IMR-90 (cell line): Measurements from ENCODE around the gene ATP8B3. TPM values are rescaled to one million over a fixed set of nuclear protein-coding genes. Genes with fewer than 3 reads are reported as not detected.

Experiments used
- ATAC-seq: fragments of 200-7000 bp; cut with Tn5 transposase; 2 replicates; pipeline ENCODE4 v1.9.1; 2020; ENCODE audit warnings: low read depth, mild to moderate bottlenecking, moderate library complexity
- BruUV-seq: library from RNA; stranded (reverse); fragments of 400-500 nt; replicated peaks from 2 replicates; lab custom pipeline; 2021; lab: Mats Ljungman, UMichigan
- CTCF ChIA-PET: fragments of 300-600 bp; formaldehyde crosslinking; extraction: SDS; loops from one replicate; lab custom pipeline; 2021; ENCODE audit warnings: antibody characterized with exemption; lab: Yijun Ruan, JAX
- POLR2A ChIA-PET: fragments of 300-600 bp; sonication (Branson Sonifier 250); formaldehyde crosslinking; loops from one replicate; lab custom pipeline; 2022; ENCODE audit warnings: antibody characterized with exemption; ENCODE audit not compliant: unreplicated experiment; lab: Charles Lee
- DNase-seq: peaks from one replicate; pipeline ENCODE4 v3.0.0; 2013
- H2AFZ ChIP-seq: replicated peaks from 2 replicates; pipeline ENCODE3; 2013; ENCODE audit warnings: low read length, mild to moderate bottlenecking; ENCODE audit not compliant: poor library complexity
- H2AK5ac ChIP-seq: 2 replicates; pipeline ENCODE4 v1.6.1; 2013; ENCODE audit warnings: low read depth, low read length, inconsistent platforms
- H2AK9ac ChIP-seq: replicated peaks from 2 replicates; pipeline ENCODE3; 2013; ENCODE audit warnings: mild to moderate bottlenecking, low read depth, low read length, moderate library complexity; ENCODE audit not compliant: poor library complexity
- H2BK120ac ChIP-seq: 2 replicates; pipeline ENCODE4 v1.6.1; 2013; ENCODE audit warnings: low read depth, low read length, inconsistent platforms
- H2BK15ac ChIP-seq: 3 replicates; pipeline ENCODE4 v1.6.1; 2013; ENCODE audit warnings: low read depth, low read length, inconsistent platforms
- H2BK20ac ChIP-seq: 2 replicates; pipeline ENCODE4 v1.6.1; 2013; ENCODE audit warnings: low read depth, mild to moderate bottlenecking, inconsistent platforms, low read length, moderate library complexity
- H2BK5ac ChIP-seq: 2 replicates; pipeline ENCODE4 v1.6.1; 2013; ENCODE audit warnings: mild to moderate bottlenecking, low read depth, low read length, inconsistent platforms; ENCODE audit not compliant: poor library complexity, severe bottlenecking
- H3K14ac ChIP-seq: replicated peaks from 2 replicates; pipeline ENCODE4 v1.6.1; 2013; ENCODE audit warnings: low read depth, low read length, inconsistent platforms
- H3K18ac ChIP-seq: 2 replicates; pipeline ENCODE4 v1.6.1; 2013; ENCODE audit warnings: low read depth, low read length, control low read depth
- H3K23ac ChIP-seq: 2 replicates; pipeline ENCODE4 v1.6.1; 2013; ENCODE audit warnings: low read depth, low read length, inconsistent platforms
- H3K27ac ChIP-seq: 2 replicates; pipeline ENCODE4 v1.5.1; 2013; ENCODE audit warnings: mild to moderate bottlenecking, control low read depth, low read length; ENCODE audit not compliant: insufficient read depth
- H3K27me3 ChIP-seq: 2 replicates; pipeline ENCODE4 v1.6.1; 2013; ENCODE audit warnings: low read length; ENCODE audit not compliant: control insufficient read depth, insufficient read depth
- H3K36me3 ChIP-seq: 2 replicates; pipeline ENCODE4 v1.6.1; 2013; ENCODE audit warnings: low read length, mixed read lengths; ENCODE audit not compliant: control insufficient read depth, insufficient read depth
- H3K4ac ChIP-seq: 2 replicates; pipeline ENCODE4 v1.6.1; 2013; ENCODE audit warnings: low read depth, low read length, inconsistent platforms
- H3K4me1 ChIP-seq: 2 replicates; pipeline ENCODE4 v1.6.1; 2013; ENCODE audit warnings: low read length, mixed read lengths; ENCODE audit not compliant: control insufficient read depth, insufficient read depth
- H3K4me2 ChIP-seq: 2 replicates; pipeline ENCODE4 v1.6.1; 2013; ENCODE audit warnings: low read depth, mild to moderate bottlenecking, control low read depth, low read length, moderate library complexity
- H3K4me3 ChIP-seq: 2 replicates; pipeline ENCODE4 v1.5.1; 2013; ENCODE audit warnings: low read depth, mild to moderate bottlenecking, control low read depth, low read length, moderate library complexity; ENCODE audit not compliant: insufficient read depth
- H3K56ac ChIP-seq: 2 replicates; pipeline ENCODE4 v1.6.1; 2013; ENCODE audit warnings: low read length, inconsistent platforms; ENCODE audit not compliant: insufficient read depth; ENCODE audit errors: extremely low read depth
- H3K79me1 ChIP-seq, 2 experiments: 2 replicates each; pipeline ENCODE4 v1.6.1; 2013; ENCODE audit warnings: low read length in 2 of 2, inconsistent platforms in 1 of 2, low read depth in 1 of 2
- H3K9ac ChIP-seq: 2 replicates; pipeline ENCODE4 v1.6.1; 2013; ENCODE audit warnings: low read depth, low read length, control low read depth
- H3K9me1 ChIP-seq: 2 replicates; pipeline ENCODE4 v1.6.1; 2013; ENCODE audit warnings: low read length, inconsistent platforms; ENCODE audit not compliant: insufficient read depth
- H3K9me3 ChIP-seq: 2 replicates; pipeline ENCODE4 v1.6.1; 2013; ENCODE audit warnings: low read length; ENCODE audit not compliant: control insufficient read depth, insufficient read depth
- H4K20me1 ChIP-seq: 2 replicates; pipeline ENCODE4 v1.6.1; 2013; ENCODE audit warnings: low read length, inconsistent platforms; ENCODE audit not compliant: insufficient read depth
- H4K5ac ChIP-seq: 2 replicates; pipeline ENCODE4 v1.6.1; 2013; ENCODE audit warnings: mild to moderate bottlenecking, low read depth, low read length, control low read depth
- H4K8ac ChIP-seq, 2 experiments: 2 replicates each; pipeline ENCODE4 v1.6.1; 2013; ENCODE audit warnings: low read depth in 2 of 2, low read length in 2 of 2, control low read depth in 1 of 2, inconsistent platforms in 1 of 2
- H4K91ac ChIP-seq: 2 replicates; pipeline ENCODE4 v1.6.1; 2013; ENCODE audit warnings: low read depth, low read length, inconsistent platforms; ENCODE audit not compliant: insufficient read depth
- CEBPB ChIP-seq: IDR thresholded peaks from 2 replicates; pipeline ENCODE4 v1.6.1; 2012; ENCODE audit warnings: low read depth, low read length, improper control_type of control experiment
- ELK1 ChIP-seq: fragments of 150-350 bp; IDR thresholded peaks from 2 replicates; pipeline ENCODE4 v1.6.1; 2016; ENCODE audit warnings: low read depth, mild to moderate bottlenecking, low read length, moderate library complexity, borderline replicate concordance
- FOS ChIP-seq: fragments of 150-350 bp; IDR thresholded peaks from 2 replicates; pipeline ENCODE4 v1.6.1; 2016; ENCODE audit warnings: low read depth, low read length
- MXI1 ChIP-seq: IDR thresholded peaks from 2 replicates; pipeline ENCODE4 v1.6.1; 2012; ENCODE audit warnings: low read depth, mild to moderate bottlenecking, low read length, moderate library complexity, borderline replicate concordance
- NFE2L2 ChIP-seq: fragments of 150-350 bp; IDR thresholded peaks from 2 replicates; pipeline ENCODE4 v1.6.1; 2016; ENCODE audit warnings: low read depth, mild to moderate bottlenecking, low read length
- POLR2A ChIP-seq: IDR thresholded peaks from 2 replicates; pipeline ENCODE4 v1.6.1; 2012; ENCODE audit warnings: mild to moderate bottlenecking, low read depth, low read length
- RCOR1 ChIP-seq: IDR thresholded peaks from 2 replicates; pipeline ENCODE4 v1.6.1; 2012; ENCODE audit warnings: mild to moderate bottlenecking, low read length, improper control_type of control experiment; ENCODE audit not compliant: insufficient replicate concordance
- RFX5 ChIP-seq: IDR thresholded peaks from 2 replicates; pipeline ENCODE4 v1.8.0; 2012; ENCODE audit warnings: low read depth, mild to moderate bottlenecking, low read length, moderate library complexity
- WGBS, 2 experiments: methylation state at CpG; one replicate each; pipeline versions ENCODE4 v1.1.5 to v1.1.7; 2013; ENCODE audit warnings: missing lambda C conversion rate in 2 of 2; ENCODE audit not compliant: insufficient read length in 1 of 2; ENCODE audit errors: extremely low coverage in 2 of 2; 5-methylcytosine and 5-hydroxymethylcytosine counted together
- dilution Hi-C: fragments of 300-500 bp; cut with HindIII; formaldehyde crosslinking; loops from one replicate; pipeline ENCODE4 v1.14.3; 2018; ENCODE audit warnings: low sequenced_read_pairs; ENCODE audit not compliant: unreplicated experiment
- in situ Hi-C: fragments of 300-500 bp; cut with MboI; formaldehyde crosslinking; loops from 3 replicates; pipeline ENCODE4 v1.14.3; 2019; ENCODE audit warnings: low sequenced_read_pairs, inconsistent platforms, mixed read lengths
- intact Hi-C: fragments of 100-400 bp; cut with micrococcal nuclease; formaldehyde crosslinking; loops from 2 replicates; pipeline ENCODE4 v1.10.0; 2022
- polyA plus RNA-seq, 3 experiments: library from polyadenylated mRNA; depleted of rRNA; stranded (reverse); fragments of >200 nt; gene quantifications; 2 replicates each; pipeline ENCODE4 v1.2.3, GENCODE V29; 2012; ENCODE audit warnings: low replicate concordance in 1 of 3
- total RNA-seq: library from RNA; depleted of rRNA; stranded (reverse); fragments of >200 nt; gene quantifications from 2 replicates; pipeline ENCODE4 v1.2.3, GENCODE V29; 2012

The ATP8B3 gene
- total and polyA plus RNA-seq, 2 of the 4 experiments (the other 2 are of a cell fraction), result 1.6 to 8.1 TPM

- H3K27me3 ChIP-seq, result peaks cover 77% of the 10 kb centered on the region
- dilution Hi-C loops, result no loop called here
- intact Hi-C loops, result no loop called here
- no peak overlapping the region for H3K4ac ChIP-seq
- no peak overlapping the region for H3K9ac ChIP-seq
- H4K5ac ChIP-seq, result no peak overlapping the region
- WGBS, 2 experiments, result 4% methylated on average over 7 of the region's 38 CpGs; no CpG with 5 or more reads in 1 of the 2 experiments
- H3K36me3 ChIP-seq, result no peaks in the 10 kb centered on the region
- H2BK5ac ChIP-seq, result no peak overlapping the region
- no peak overlapping the region for H4K8ac ChIP-seq
- BruUV-seq, result no TSS peak
- no peaks in the 10 kb centered on the region for H3K9me1 ChIP-seq
- no peak overlapping the region for H4K91ac ChIP-seq
- H2BK120ac ChIP-seq, result no peak overlapping the region
- peaks cover 7% of the 10 kb centered on the region for H3K9me3 ChIP-seq
- H2AFZ ChIP-seq, result peak overlapping the region; percentile 13
- no peaks in the 10 kb centered on the region for H4K20me1 ChIP-seq
- no peak overlapping the region for H2AK5ac ChIP-seq
- no peak overlapping the region for H3K4me2 ChIP-seq
- no peak overlapping the region for H3K27ac ChIP-seq
- H3K4me1 ChIP-seq, result no peaks in the 10 kb centered on the region
- no peak overlapping the region for H2BK20ac ChIP-seq
- H2AK9ac ChIP-seq, result peak overlapping the region; percentile 28
- H3K56ac ChIP-seq, result no peak overlapping the region
- H3K18ac ChIP-seq, result no peak overlapping the region
- H3K4me3 ChIP-seq, result no peak overlapping the region
- no peaks in the 10 kb centered on the region for H3K79me1 ChIP-seq
- in situ Hi-C loops, result loop anchor here (5.0 kb wide), 1 partner anchor 89 kb away; no protein-coding TSS in a partner anchor
- H3K23ac ChIP-seq, result no peak overlapping the region
- DNase-seq (no peak), ATAC-seq (no peak)
- H3K14ac ChIP-seq, result no peak overlapping the region
- ChIA-PET POLR2A (no interaction called here), CTCF (interaction anchor here (0.9 kb wide), 1 partner anchor 94 kb away, joined by 3 read pairs; no protein-coding TSS in a partner anchor)
- H2BK15ac ChIP-seq, result no peak overlapping the region
- TF ChIP-seq RFX5, result no peak
- TF ChIP-seq ELK1, result no peak
- no peak for TF ChIP-seq POLR2A
- no peak for TF ChIP-seq RCOR1
- no peak for TF ChIP-seq MXI1
- no peak for TF ChIP-seq FOS
- no peak for TF ChIP-seq CEBPB
- TF ChIP-seq NFE2L2, result no peak
Measured at GRCh38 chr19:1765904-1766799, 45.9 kb downstream of the ATP8B3 start.
